Posterior vena cava (tissue), 2 donors: Measurements from ENCODE around the gene SLC25A28. TPM values are rescaled to one million over a fixed set of nuclear protein-coding genes. Genes with fewer than 3 reads are reported as not detected.

Experiments
- total RNA-seq, 2 donors: library from RNA; stranded (reverse); fragmentation: NEBNext Ultra II Directional; extraction: Animal tissue kit (Norgen Biotek cat#: 25700); gene quantifications; one replicate each; pipeline ENCODE4 v1.2.1, GENCODE V29; 2021
- donor health status: DM: yes; HTN: yes; CAD: no.
- donor health status: DM: yes; HTN: yes; CAD: no.

Gene SLC25A28
- total RNA-seq, 2 donors from 2014 or later, result 42.2 to 44.3 TPM

Other genes starting within 250 kb of the SLC25A28 start
- gene GOT1, start 189.8 kb downstream of the SLC25A28 start, total RNA-seq, result 10 to 100 TPM; 13.2 to 13.4 TPM
- gene NKX2-3, start 87.5 kb downstream of the SLC25A28 start, total RNA-seq, result not detected
- 10 to 100 TPM in 1 of 2 donors, 1 to 10 TPM in 1; 8.5 to 10.1 TPM for gene ENTPD7, start 39.1 kb upstream of the SLC25A28 start, total RNA-seq
- 10 to 100 TPM; 17.6 to 24.3 TPM for gene COX15, start 111.7 kb upstream of the SLC25A28 start, total RNA-seq
- gene CUTC, start 111.8 kb upstream of the SLC25A28 start, total RNA-seq, result 10 to 100 TPM; 22.6 to 25.7 TPM
- 1 to 10 TPM; 2.1 to 3.3 TPM for gene ABCC2, start 162.2 kb upstream of the SLC25A28 start, total RNA-seq